ENCODE measurements around the gene DUT. TPM values are rescaled to one million over a fixed set of nuclear protein-coding genes. Genes with fewer than 3 reads are reported as not detected.
"Not testable (repeated sequence)": the region's sequence is repeated elsewhere in the genome, so short reads cannot be mapped to it uniquely, and the experiment has no call there.

The DUT gene
- total RNA-seq, 4 donors from 2014 or later: 50.3 to 131 (median 81.9) TPM

GRCh38 chr15:48324949-48325348, 6.3 kb upstream of the DUT start:
- ATAC-seq (ENCODE audit: low FRiP score): no peak
- DNase-seq (ENCODE audit: low spot score): no peak
- TF ChIP-seq CTCF (IDR thresholded peaks at IDR 0.05): no peak

- no peak for ATAC-seq (ENCODE audit: low FRiP score)
- no peak for DNase-seq (ENCODE audit: low spot score)
- TF ChIP-seq CTCF (IDR thresholded peaks at IDR 0.05): no peak
Measured at GRCh38 chr15:48325400-48325799, 5.8 kb upstream of the DUT start.

GRCh38 chr15:48326180-48326579, 5.0 kb upstream of the DUT start:
- ATAC-seq (ENCODE audit: low FRiP score); DNase-seq (ENCODE audit: low spot score): not testable (repeated sequence)

GRCh38 chr15:48330105-48330785, 984 bp upstream of the DUT start:
- no peak for ATAC-seq (ENCODE audit: low FRiP score)
- TF ChIP-seq CTCF (IDR thresholded peaks at IDR 0.05): no peak
- no peak for DNase-seq (ENCODE audit: low spot score)

GRCh38 chr15:48331796-48332641, 790 bp downstream of the DUT start:
- DNase-seq (ENCODE audit: low spot score) (peak; percentile 27), ATAC-seq (ENCODE audit: low FRiP score) (peak; percentile 82)
- no peak for TF ChIP-seq CTCF (IDR thresholded peaks at IDR 0.05)

- DNase-seq (ENCODE audit: low spot score) (no peak), ATAC-seq (ENCODE audit: low FRiP score) (no peak)
- TF ChIP-seq CTCF (IDR thresholded peaks at IDR 0.05): no peak
Measured at GRCh38 chr15:48332642-48333034, 1.4 kb downstream of the DUT start.

GRCh38 chr15:48333540-48333939, 2.3 kb downstream of the DUT start:
- ATAC-seq (ENCODE audit: low FRiP score) (no peak), DNase-seq (ENCODE audit: low spot score) (no peak)
- TF ChIP-seq CTCF (IDR thresholded peaks at IDR 0.05): no peak
